ENCODE results near the gene CIAO3.

The CIAO3 gene

GRCh38 chr16:727291-727977 lies 13.4 kb downstream of the CIAO3 start (continued):
- TF ChIP-seq ZNF248 (tag by site-specific recombination; IDR thresholded peaks at IDR 0.05) (no peak), ZBTB8A (tag by site-specific recombination; IDR thresholded peaks at IDR 0.05) (peak; percentile 88), ZNF335 (tag by site-specific recombination; conservative IDR thresholded peaks at IDR 0.05) (peak; percentile 76), ZNF184 (tag by site-specific recombination; IDR thresholded peaks at IDR 0.05) (no peak), ZEB2 (tag by site-specific recombination; IDR thresholded peaks at IDR 0.05) (peak; percentile 82), ZNF16 (tag by site-specific recombination; IDR thresholded peaks at IDR 0.05; ENCODE audit: low read depth) (no peak), ZNF529 (tag by site-specific recombination; IDR thresholded peaks at IDR 0.05; ENCODE audit: insufficient replicate concordance) (no peak), ZNF624 (tag by site-specific recombination; IDR thresholded peaks at IDR 0.05) (no peak), MZF1 (tag by site-specific recombination; IDR thresholded peaks at IDR 0.05; ENCODE audit: borderline replicate concordance) (no peak), ZNF837 (tag by site-specific recombination; IDR thresholded peaks at IDR 0.05) (0 out of 2 replicates have a peak, but pooled peaks have one; percentile 71), HIC1 (tag by site-specific recombination; IDR thresholded peaks at IDR 0.05) (peak; percentile 55; the same call in 1 of the 2 replicates), ZNF677 (tag by site-specific recombination; IDR thresholded peaks at IDR 0.05) (no peak), ZNF600 (tag by site-specific recombination; IDR thresholded peaks at IDR 0.05) (peak; percentile 51; the same call in 1 of the 2 replicates), ZNF645 (tag by site-specific recombination; IDR thresholded peaks at IDR 0.05) (peak; percentile 64; the same call in 1 of the 2 replicates), PATZ1 (tag by site-specific recombination; IDR thresholded peaks at IDR 0.05) (peak; percentile 85), IKZF3 (tag by site-specific recombination; IDR thresholded peaks at IDR 0.05) (no peak), ZNF843 (tag by site-specific recombination; IDR thresholded peaks at IDR 0.05) (peak; percentile 23; the same call in 1 of the 2 replicates), ZNF548 (tag by site-specific recombination; IDR thresholded peaks at IDR 0.05) (no peak), ZNF132 (tag by site-specific recombination; IDR thresholded peaks at IDR 0.05; ENCODE audit: borderline replicate concordance) (no peak), ZNF514 (tag by site-specific recombination; IDR thresholded peaks at IDR 0.05) (no peak), ZBTB26 (tag by site-specific recombination; optimal IDR thresholded peaks at IDR 0.05) (peak; percentile 41), ZNF692 (tag by site-specific recombination; IDR thresholded peaks at IDR 0.05) (no peak), ZBTB17 (tag by site-specific recombination; IDR thresholded peaks at IDR 0.05) (no peak), SP2 (tag by site-specific recombination; IDR thresholded peaks at IDR 0.05) (no peak), ZNF266 (tag by site-specific recombination; IDR thresholded peaks at IDR 0.05; ENCODE audit: low read depth) (no peak)
